Measurements from ENCODE around the gene FTO.

FTO gene

GRCh38 chr16:54153240-54153934 is 449.4 kb downstream of the FTO start:
- TF ChIP-seq, protein P1, sequence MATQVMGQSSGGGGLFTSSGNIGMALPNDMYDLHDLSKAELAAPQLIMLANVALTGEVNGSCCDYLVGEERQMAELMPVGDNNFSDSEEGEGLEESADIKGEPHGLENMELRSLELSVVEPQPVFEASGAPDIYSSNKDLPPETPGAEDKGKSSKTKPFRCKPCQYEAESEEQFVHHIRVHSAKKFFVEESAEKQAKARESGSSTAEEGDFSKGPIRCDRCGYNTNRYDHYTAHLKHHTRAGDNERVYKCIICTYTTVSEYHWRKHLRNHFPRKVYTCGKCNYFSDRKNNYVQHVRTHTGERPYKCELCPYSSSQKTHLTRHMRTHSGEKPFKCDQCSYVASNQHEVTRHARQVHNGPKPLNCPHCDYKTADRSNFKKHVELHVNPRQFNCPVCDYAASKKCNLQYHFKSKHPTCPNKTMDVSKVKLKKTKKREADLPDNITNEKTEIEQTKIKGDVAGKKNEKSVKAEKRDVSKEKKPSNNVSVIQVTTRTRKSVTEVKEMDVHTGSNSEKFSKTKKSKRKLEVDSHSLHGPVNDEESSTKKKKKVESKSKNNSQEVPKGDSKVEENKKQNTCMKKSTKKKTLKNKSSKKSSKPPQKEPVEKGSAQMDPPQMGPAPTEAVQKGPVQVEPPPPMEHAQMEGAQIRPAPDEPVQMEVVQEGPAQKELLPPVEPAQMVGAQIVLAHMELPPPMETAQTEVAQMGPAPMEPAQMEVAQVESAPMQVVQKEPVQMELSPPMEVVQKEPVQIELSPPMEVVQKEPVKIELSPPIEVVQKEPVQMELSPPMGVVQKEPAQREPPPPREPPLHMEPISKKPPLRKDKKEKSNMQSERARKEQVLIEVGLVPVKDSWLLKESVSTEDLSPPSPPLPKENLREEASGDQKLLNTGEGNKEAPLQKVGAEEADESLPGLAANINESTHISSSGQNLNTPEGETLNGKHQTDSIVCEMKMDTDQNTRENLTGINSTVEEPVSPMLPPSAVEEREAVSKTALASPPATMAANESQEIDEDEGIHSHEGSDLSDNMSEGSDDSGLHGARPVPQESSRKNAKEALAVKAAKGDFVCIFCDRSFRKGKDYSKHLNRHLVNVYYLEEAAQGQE (IDR thresholded peaks at IDR 0.05; ENCODE audit: insufficient read depth in 1 of 2, low read depth in 2 of 2, low read length in 2 of 2): no peak

GRCh38 chr16:54156349-54156748 is 452.4 kb downstream of the FTO start:
- TF ChIP-seq SIN3A (IDR thresholded peaks at IDR 0.05; ENCODE audit: borderline replicate concordance, insufficient read depth, low read length): no peak
- no peak for TF ChIP-seq TAF1 (IDR thresholded peaks at IDR 0.05; ENCODE audit: borderline replicate concordance, insufficient read depth, low read length)
- no peak for TF ChIP-seq POLR2AphosphoS5 (IDR thresholded peaks at IDR 0.05; ENCODE audit: low read depth, low read length)
- TF ChIP-seq, protein P1 (IDR thresholded peaks at IDR 0.05; ENCODE audit: insufficient read depth in 1 of 2, low read depth in 2 of 2, low read length in 2 of 2): no peak
- TF ChIP-seq FOXP2 (optimal IDR thresholded peaks at IDR 0.05; ENCODE audit: borderline replicate concordance, extremely low read depth, extremely low read length, insufficient read depth): no peak

GRCh38 chr16:54158986-54159385 is 455.0 kb downstream of the FTO start:
- TF ChIP-seq TAF1 (IDR thresholded peaks at IDR 0.05; ENCODE audit: borderline replicate concordance, insufficient read depth, low read length) (no peak), FOXP2 (optimal IDR thresholded peaks at IDR 0.05; ENCODE audit: borderline replicate concordance, extremely low read depth, extremely low read length, insufficient read depth) (no peak), POLR2AphosphoS5 (IDR thresholded peaks at IDR 0.05; ENCODE audit: low read depth, low read length) (no peak), SIN3A (IDR thresholded peaks at IDR 0.05; ENCODE audit: borderline replicate concordance, insufficient read depth, low read length) (no peak)
- TF ChIP-seq, protein P1 (IDR thresholded peaks at IDR 0.05; ENCODE audit: insufficient read depth in 1 of 2, low read depth in 2 of 2, low read length in 2 of 2): no peak

DNA sequence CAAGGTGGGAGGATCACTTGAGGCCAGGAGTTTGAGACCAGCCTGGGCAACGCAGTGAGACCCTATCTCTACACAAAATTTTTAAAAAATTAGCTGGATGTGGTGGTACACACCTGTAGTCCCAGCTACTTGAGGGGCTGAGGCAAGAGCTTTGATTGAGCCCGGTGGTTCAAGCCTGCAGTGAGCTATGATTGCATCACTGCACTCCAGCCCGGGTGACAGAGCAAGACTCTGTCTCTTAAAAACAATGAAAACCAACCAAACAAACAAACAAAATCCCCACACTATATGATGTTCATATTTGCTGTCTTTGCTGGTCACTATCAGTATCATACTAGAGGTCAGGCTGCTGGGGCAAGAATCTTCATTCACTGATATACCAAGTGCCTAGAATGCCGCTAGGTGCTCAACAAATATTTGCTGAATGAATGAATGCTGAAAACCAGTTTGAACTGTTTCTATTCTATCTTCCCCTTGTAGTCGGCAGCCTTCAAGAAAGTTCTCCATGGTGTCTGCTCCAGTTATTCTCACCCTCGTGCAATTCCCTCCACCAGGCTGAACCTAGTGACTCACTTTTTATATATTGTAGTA is 455.6 kb downstream of the FTO start:
- TF ChIP-seq FOXP2 (optimal IDR thresholded peaks at IDR 0.05; ENCODE audit: borderline replicate concordance, extremely low read depth, extremely low read length, insufficient read depth) (no peak), POLR2AphosphoS5 (IDR thresholded peaks at IDR 0.05; ENCODE audit: low read depth, low read length) (no peak), TAF1 (IDR thresholded peaks at IDR 0.05; ENCODE audit: borderline replicate concordance, insufficient read depth, low read length) (no peak), SIN3A (IDR thresholded peaks at IDR 0.05; ENCODE audit: borderline replicate concordance, insufficient read depth, low read length) (no peak)
- TF ChIP-seq, protein P1 (IDR thresholded peaks at IDR 0.05; ENCODE audit: insufficient read depth in 1 of 2, low read depth in 2 of 2, low read length in 2 of 2): no peak

Measured in PFSK-1 (cell line).